Measurements from ENCODE around the gene ANKRD11.
"Not testable (repeated sequence)": the region's sequence is repeated elsewhere in the genome, so short reads cannot be mapped to it uniquely, and the experiment has no call there.

Gene ANKRD11

GRCh38 chr16:89307421-89307805 is 182.9 kb downstream of the ANKRD11 start:
- H3K79me2 ChIP-seq (ENCODE audit: insufficient read depth, low read depth) = peaks cover 84% of the 10 kb centered on the region

DNA sequence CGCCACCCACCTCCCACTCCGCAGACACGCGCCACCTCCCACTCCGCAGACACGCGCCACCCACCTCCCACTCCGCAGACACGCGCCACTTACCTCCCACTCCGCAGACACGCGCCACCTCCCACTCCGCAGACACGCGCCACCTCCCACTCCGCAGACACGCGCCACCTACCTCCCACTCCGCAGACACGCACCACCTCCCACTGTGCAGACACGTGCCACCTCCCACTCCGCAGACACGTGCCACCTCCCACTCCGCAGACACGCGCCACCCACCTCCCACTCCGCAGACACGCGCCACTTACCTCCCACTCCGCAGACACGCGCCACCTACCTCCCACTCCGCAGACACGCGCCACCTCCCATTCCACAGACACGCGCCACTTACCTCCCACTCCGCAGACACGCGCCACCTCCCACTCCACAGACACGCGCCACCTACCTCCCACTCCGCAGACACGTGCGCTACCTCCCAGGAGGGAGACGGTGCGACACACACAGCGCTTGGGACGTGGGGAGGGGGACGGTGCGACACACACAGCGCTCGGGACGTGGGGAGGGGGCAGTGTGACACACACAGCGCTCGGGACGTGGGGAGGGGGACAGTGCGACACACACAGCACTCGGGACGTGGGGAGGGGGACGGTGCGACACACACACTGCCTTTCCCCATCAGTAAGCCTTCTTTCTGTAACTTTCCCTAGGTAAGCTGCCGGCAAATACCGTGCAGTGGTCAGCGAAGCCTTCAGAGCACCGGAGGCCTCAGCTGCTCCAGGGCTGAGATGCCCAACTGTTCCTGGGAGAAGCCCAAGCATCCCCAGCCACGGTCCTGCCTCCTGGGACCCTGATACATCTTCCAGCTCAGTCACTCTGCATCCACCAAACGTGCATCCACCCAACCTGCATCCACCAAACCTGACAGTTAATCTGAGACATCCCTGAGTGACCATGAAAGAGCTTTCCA is 183.6 kb downstream of the ANKRD11 start:
- H3K9ac ChIP-seq; H3K27me3 ChIP-seq (ENCODE audit: insufficient read depth, low read depth); H3K27ac ChIP-seq; H3K36me3 ChIP-seq (ENCODE audit: insufficient read depth); H3K4me2 ChIP-seq; H2AFZ ChIP-seq (ENCODE audit: low read depth); H3K4me1 ChIP-seq (ENCODE audit: low read depth, poor library complexity, severe bottlenecking); H3K4me3 ChIP-seq (IDR thresholded peaks at IDR 0.05; ENCODE audit: insufficient read depth, low read depth, low read length): not testable (repeated sequence)
- Histone ChIP-seq H3K79me2 (ENCODE audit: insufficient read depth, low read depth) (peaks cover 82% of the 10 kb centered on the region), H4K20me1 (ENCODE audit: insufficient read depth) (peaks cover 19% of the 10 kb centered on the region)

More at GRCh38 chr16:89307421-89307805, 182.9 kb downstream of the ANKRD11 start:
- Histone ChIP-seq H4K20me1 (ENCODE audit: insufficient read depth) (peaks cover 21% of the 10 kb centered on the region), H3K27ac (no peak overlapping the region), H3K4me1 (ENCODE audit: low read depth, poor library complexity, severe bottlenecking) (no peaks in the 10 kb centered on the region), H3K27me3 (ENCODE audit: insufficient read depth, low read depth) (no peaks in the 10 kb centered on the region), H3K4me2 (no peak overlapping the region), H2AFZ (ENCODE audit: low read depth) (no peak overlapping the region), H3K36me3 (ENCODE audit: insufficient read depth) (no peaks in the 10 kb centered on the region), H3K9ac (no peak overlapping the region), H3K4me3 (IDR thresholded peaks at IDR 0.05; ENCODE audit: insufficient read depth, low read depth, low read length) (no peak overlapping the region)
- no peak for TF ChIP-seq CTCF (conservative IDR thresholded peaks at IDR 0.05; ENCODE audit: low read depth, low read length)

GRCh38 chr16:89304941-89305705 is 185.2 kb downstream of the ANKRD11 start:
- Histone ChIP-seq H4K20me1 (ENCODE audit: insufficient read depth) (peaks cover 18% of the 10 kb centered on the region), H3K9ac (no peak overlapping the region), H3K4me1 (ENCODE audit: low read depth, poor library complexity, severe bottlenecking) (no peaks in the 10 kb centered on the region), H3K4me3 (IDR thresholded peaks at IDR 0.05; ENCODE audit: insufficient read depth, low read depth, low read length) (no peak overlapping the region), H3K4me2 (no peak overlapping the region), H3K36me3 (ENCODE audit: insufficient read depth) (no peaks in the 10 kb centered on the region), H3K27ac (no peak overlapping the region), H3K79me2 (ENCODE audit: insufficient read depth, low read depth) (peaks cover 82% of the 10 kb centered on the region), H3K27me3 (ENCODE audit: insufficient read depth, low read depth) (no peaks in the 10 kb centered on the region), H2AFZ (ENCODE audit: low read depth) (no peak overlapping the region)
- no peak for TF ChIP-seq CTCF (conservative IDR thresholded peaks at IDR 0.05; ENCODE audit: low read depth, low read length)

GRCh38 chr16:89304181-89304851 is 186.0 kb downstream of the ANKRD11 start:
- Histone ChIP-seq H3K4me1 (ENCODE audit: low read depth, poor library complexity, severe bottlenecking) (no peaks in the 10 kb centered on the region), H4K20me1 (ENCODE audit: insufficient read depth) (peaks cover 18% of the 10 kb centered on the region), H3K9ac (no peak overlapping the region), H3K4me3 (IDR thresholded peaks at IDR 0.05; ENCODE audit: insufficient read depth, low read depth, low read length) (no peak overlapping the region), H3K4me2 (no peak overlapping the region), H3K79me2 (ENCODE audit: insufficient read depth, low read depth) (peaks cover 77% of the 10 kb centered on the region), H3K27me3 (ENCODE audit: insufficient read depth, low read depth) (no peaks in the 10 kb centered on the region), H3K27ac (no peak overlapping the region), H3K36me3 (ENCODE audit: insufficient read depth) (no peaks in the 10 kb centered on the region), H2AFZ (ENCODE audit: low read depth) (no peak overlapping the region)
- no peak for TF ChIP-seq CTCF (conservative IDR thresholded peaks at IDR 0.05; ENCODE audit: low read depth, low read length)

Measured in KMS-11 (cell line).